H1 (cell line): Measurements from ENCODE around the gene TMEM181. TPM values are rescaled to one million over a fixed set of nuclear protein-coding genes. Genes with fewer than 3 reads are reported as not detected.

Experiments
- CTCF ChIA-PET: fragments of 300-600 bp; sonication (Branson Sonifier 250); formaldehyde crosslinking; loops from one replicate; lab custom pipeline; 2021; ENCODE audit not compliant: partially characterized antibody; lab: Charles Lee
- POLR2A ChIA-PET: fragments of 300-600 bp; sonication (Branson Sonifier 250); formaldehyde crosslinking; loops from one replicate; lab custom pipeline; 2021; ENCODE audit warnings: inconsistent platforms; ENCODE audit not compliant: partially characterized antibody; lab: Charles Lee
- DNase-seq, 2 experiments: peaks; one replicate each; pipeline versions ENCODE4 v3.0.0 to v3.0.0-alpha.2; 2010 to 2022; ENCODE audit warnings: low spot score in 2 of 2, low read depth in 1 of 2, mixed read lengths in 1 of 2
- FAIRE-seq: peaks from 2 replicates; lab custom pipeline; 2011; peaks lifted over from hg19 to GRCh38; lab: Jason Lieb, UNC
- H2AFZ ChIP-seq: 2 replicates; pipeline ENCODE4 v1.8.1; 2012; ENCODE audit warnings: low read length, inconsistent platforms
- H2AK5ac ChIP-seq: 2 replicates; pipeline ENCODE4 v1.6.1; 2013; ENCODE audit warnings: low read depth, low read length
- H2BK120ac ChIP-seq: replicated peaks from 2 replicates; pipeline ENCODE3; 2013; ENCODE audit warnings: low read depth, low read length, inconsistent platforms
- H2BK12ac ChIP-seq: 2 replicates; pipeline ENCODE4 v1.6.1; 2013; ENCODE audit warnings: low read depth, low read length
- H2BK15ac ChIP-seq: 2 replicates; pipeline ENCODE4 v1.6.1; 2013; ENCODE audit warnings: low read length
- H2BK20ac ChIP-seq: 2 replicates; pipeline ENCODE4 v1.6.1; 2013; ENCODE audit warnings: low read length
- H2BK5ac ChIP-seq: 2 replicates; pipeline ENCODE4 v1.6.1; 2013; ENCODE audit warnings: low read depth, low read length
- H3K14ac ChIP-seq: 2 replicates; pipeline ENCODE4 v1.6.1; 2013; ENCODE audit warnings: inconsistent platforms; ENCODE audit not compliant: insufficient read length
- H3K18ac ChIP-seq: 2 replicates; pipeline ENCODE4 v1.6.1; 2013; ENCODE audit warnings: low read length; ENCODE audit errors: extremely low read depth
- H3K23ac ChIP-seq: 2 replicates; pipeline ENCODE4 v1.6.1; 2013; ENCODE audit warnings: inconsistent platforms; ENCODE audit not compliant: insufficient read length
- H3K23me2 ChIP-seq: 2 replicates; pipeline ENCODE4 v1.6.1; 2013; ENCODE audit warnings: low read depth, low read length
- H3K27ac ChIP-seq: 2 replicates; pipeline ENCODE4 v1.6.1; 2011; ENCODE audit warnings: low read depth, low read length, inconsistent platforms
- H3K27me3 ChIP-seq, 4 experiments: replicated peaks in 1 of 4; 1 replicate in 1 of 4; 2 replicates in 3 of 4; pipeline versions ENCODE4 v1.6.1 to v1.8.1; 2011 to 2013; ENCODE audit warnings: low read length in 3 of 4, mild to moderate bottlenecking in 3 of 4, inconsistent platforms in 2 of 4, mixed read lengths in 2 of 4, moderate library complexity in 1 of 4; ENCODE audit not compliant: control insufficient read depth in 3 of 4, insufficient read depth in 3 of 4; ENCODE audit errors: extremely low read depth in 1 of 4
- H3K36me3 ChIP-seq, 4 experiments: 2 replicates each; pipeline versions ENCODE4 v1.6.1 to v1.8.1; 2011 to 2013; ENCODE audit warnings: mild to moderate bottlenecking in 4 of 4, low read length in 3 of 4, moderate library complexity in 2 of 4, control low read depth in 1 of 4, inconsistent platforms in 1 of 4; ENCODE audit not compliant: insufficient read depth in 4 of 4, control insufficient read depth in 2 of 4
- H3K4ac ChIP-seq: replicated peaks from 2 replicates; pipeline ENCODE3; 2013; ENCODE audit warnings: low read length, low read depth, mixed read lengths, inconsistent platforms; ENCODE audit not compliant: insufficient read length
- H3K4me1 ChIP-seq, 4 experiments: replicated peaks in 1 of 4; 1 replicate in 1 of 4; 2 replicates in 3 of 4; pipeline versions ENCODE4 v1.6.1 to v1.8.1; 2011 to 2013; ENCODE audit warnings: low read length in 3 of 4, inconsistent platforms in 2 of 4, mixed read lengths in 1 of 4; ENCODE audit not compliant: insufficient read depth in 4 of 4, control insufficient read depth in 3 of 4
- H3K4me2 ChIP-seq, 2 experiments: 2 replicates each; pipeline versions ENCODE4 v1.6.1 to v1.8.1; 2011 to 2013; ENCODE audit warnings: low read depth in 2 of 2, low read length in 2 of 2, control low read depth in 1 of 2, inconsistent platforms in 1 of 2, mild to moderate bottlenecking in 1 of 2; ENCODE audit not compliant: insufficient read depth in 1 of 2
- H3K4me3 ChIP-seq, 4 experiments: fragments of 200-600, 300-600 bp in 1 of 4; sonication (generic), shearing (Covaris generic), sonication (Bioruptor Twin) in 1 of 4; 2 replicates each; pipeline versions ENCODE4 v1.5.1 to v1.8.1; 2011 to 2016; ENCODE audit warnings: low read length in 4 of 4, low read depth in 3 of 4, control low read depth in 2 of 4, inconsistent platforms in 2 of 4, mild to moderate bottlenecking in 2 of 4, mixed read lengths in 1 of 4, moderate library complexity in 1 of 4; ENCODE audit not compliant: insufficient read depth in 2 of 4; ENCODE audit errors: extremely low read depth in 1 of 4
- H3K56ac ChIP-seq: replicated peaks from 2 replicates; pipeline ENCODE3; 2013; ENCODE audit warnings: low read depth, mild to moderate bottlenecking, mixed read lengths, low read length, inconsistent platforms; ENCODE audit not compliant: insufficient read length
- H3K79me1 ChIP-seq: 2 replicates; pipeline ENCODE4 v1.6.1; 2013; ENCODE audit warnings: low read depth, low read length, control low read depth
- H3K79me2 ChIP-seq, 2 experiments: 2 replicates each; pipeline versions ENCODE4 v1.6.1 to v1.8.1; 2012 to 2013; ENCODE audit warnings: low read length in 2 of 2, mild to moderate bottlenecking in 2 of 2, inconsistent platforms in 1 of 2; ENCODE audit not compliant: insufficient read depth in 2 of 2, control insufficient read depth in 1 of 2
- H3K9ac ChIP-seq, 4 experiments: replicated peaks in 1 of 4; 1 replicate in 1 of 4; 2 replicates in 3 of 4; pipeline versions ENCODE4 v1.6.1 to v1.8.1; 2011 to 2013; ENCODE audit warnings: low read depth in 3 of 4, low read length in 3 of 4, control low read depth in 2 of 4, mild to moderate bottlenecking in 2 of 4, moderate library complexity in 2 of 4, inconsistent platforms in 1 of 4; ENCODE audit errors: extremely low read depth in 1 of 4
- H3K9me3 ChIP-seq, 2 experiments: 2 replicates each; pipeline versions ENCODE4 v1.6.1 to v1.8.1; 2012 to 2013; ENCODE audit warnings: mild to moderate bottlenecking in 2 of 2, moderate library complexity in 2 of 2, control low read depth in 1 of 2, inconsistent platforms in 1 of 2, low read depth in 1 of 2, low read length in 1 of 2, mixed read lengths in 1 of 2; ENCODE audit not compliant: insufficient read depth in 2 of 2
- H4K20me1 ChIP-seq, 2 experiments: replicated peaks in 1 of 2; 2 replicates each; pipeline versions ENCODE3 to v1.8.1; 2011 to 2013; ENCODE audit warnings: inconsistent platforms in 2 of 2, low read length in 2 of 2, mild to moderate bottlenecking in 1 of 2; ENCODE audit not compliant: insufficient read depth in 2 of 2, control insufficient read depth in 1 of 2
- H4K5ac ChIP-seq: 2 replicates; pipeline ENCODE4 v1.6.1; 2013; ENCODE audit warnings: low read length, low read depth, mixed read lengths, inconsistent platforms; ENCODE audit not compliant: insufficient read length
- H4K8ac ChIP-seq: 2 replicates; pipeline ENCODE4 v1.8.0; 2013; ENCODE audit warnings: mild to moderate bottlenecking, moderate library complexity, low read length, inconsistent platforms; ENCODE audit not compliant: insufficient read depth; ENCODE audit errors: extremely low read depth
- H4K91ac ChIP-seq: replicated peaks from 2 replicates; pipeline ENCODE3; 2013; ENCODE audit warnings: low read length, mixed read lengths, inconsistent platforms; ENCODE audit not compliant: insufficient read length
- CBX5 ChIP-seq: fragments of 300-800, 300-1000 bp; sonication (generic); IDR thresholded peaks from 2 replicates; pipeline ENCODE4 v1.7.1; 2016; ENCODE audit warnings: antibody characterized with exemption, low read length, low read depth
- CEBPB ChIP-seq: IDR thresholded peaks from 2 replicates; pipeline ENCODE4 v1.6.1; 2012; ENCODE audit warnings: low read depth, low read length
- CTBP2 ChIP-seq: IDR thresholded peaks from 2 replicates; pipeline ENCODE4 v1.7.0; 2011; ENCODE audit warnings: borderline replicate concordance, mild to moderate bottlenecking, moderate library complexity, mixed read lengths, low read length; ENCODE audit not compliant: insufficient read depth, insufficient read length
- EGR1 ChIP-seq: IDR thresholded peaks from 2 replicates; pipeline ENCODE4 v1.6.1; 2011; ENCODE audit warnings: low read depth, low read length, borderline replicate concordance
- GABPA ChIP-seq: IDR thresholded peaks from 2 replicates; pipeline ENCODE4 v1.6.1; 2011; ENCODE audit warnings: mild to moderate bottlenecking, low read length, moderate library complexity, borderline replicate concordance; ENCODE audit not compliant: insufficient read depth
- JUN ChIP-seq: IDR thresholded peaks from 2 replicates; pipeline ENCODE4 v1.6.1; 2011; ENCODE audit warnings: low read depth, mild to moderate bottlenecking, improper control_type of control experiment, low read length
- NRF1 ChIP-seq: IDR thresholded peaks from 2 replicates; pipeline ENCODE4 v1.6.1; 2011; ENCODE audit warnings: mild to moderate bottlenecking, low read depth, low read length, improper control_type of control experiment
- POLR2A ChIP-seq, 2 experiments: IDR thresholded peaks; 1 replicate in 1 of 2; 2 replicates in 1 of 2; pipeline ENCODE4 v1.6.1; 2011; ENCODE audit warnings: low read depth in 2 of 2, low read length in 2 of 2, mild to moderate bottlenecking in 2 of 2; ENCODE audit errors: control extremely low read depth in 1 of 2
- RBBP5 ChIP-seq: IDR thresholded peaks from 2 replicates; pipeline ENCODE4 v1.7.1; 2012; ENCODE audit warnings: low read depth, mild to moderate bottlenecking, inconsistent platforms, low read length, moderate library complexity, borderline replicate concordance
- SIN3A ChIP-seq, 2 experiments: IDR thresholded peaks in 1 of 2; conservative IDR thresholded peaks in 1 of 2; 2 replicates each; pipeline ENCODE4 v1.6.1; 2011 to 2012; ENCODE audit warnings: low read length in 2 of 2, improper control_type of control experiment in 1 of 2, low read depth in 1 of 2, mild to moderate bottlenecking in 1 of 2
- SP2 ChIP-seq: IDR thresholded peaks from 2 replicates; pipeline ENCODE4 v1.6.1; 2012; ENCODE audit warnings: mild to moderate bottlenecking, low read length, inconsistent platforms
- SRF ChIP-seq: IDR thresholded peaks from 2 replicates; pipeline ENCODE4 v1.6.1; 2011; ENCODE audit warnings: mild to moderate bottlenecking, low read depth, low read length, moderate library complexity
- ZNF274 ChIP-seq: IDR thresholded peaks from 2 replicates; pipeline ENCODE4 v1.7.0; 2012; ENCODE audit warnings: low read length, borderline replicate concordance; ENCODE audit errors: extremely low read depth
- WGBS, 2 experiments: shearing (Covaris generic) in 1 of 2; methylation state at CpG; one replicate each; pipeline versions ENCODE4 v1.1.6 to v1.1.7; 2013 to 2015; ENCODE audit warnings: low lambda C conversion rate in 2 of 2, mixed read lengths in 2 of 2, inconsistent platforms in 1 of 2, low coverage in 1 of 2, missing lambda C conversion rate in 1 of 2; ENCODE audit not compliant: insufficient replicate concordance in 2 of 2, insufficient coverage in 1 of 2, insufficient read length in 1 of 2; ENCODE audit errors: extremely low coverage in 1 of 2, missing lambda C conversion rate in 1 of 2; 5-methylcytosine and 5-hydroxymethylcytosine counted together
- polyA plus RNA-seq, 7 experiments: library from polyadenylated mRNA; depleted of rRNA in 3 of 7; stranded (reverse) in 5 of 7; unstranded in 2 of 7; fragments of >200 nt in 5 of 7; fragments of 200-250 nt in 2 of 7; gene quantifications; 1 replicate in 5 of 7; 2 replicates in 1 of 7; 4 replicates in 1 of 7; pipeline versions ENCODE4 v1.2.1 to v1.2.3, GENCODE V29; 2011 to 2013; ENCODE audit warnings: missing spikeins in 2 of 7, mixed read lengths in 2 of 7
- total RNA-seq: library from RNA; stranded (reverse); fragmentation: NEBNext Ultra II Directional; extraction: Animal tissue kit (Norgen Biotek cat#: 25700); gene quantifications from 2 replicates; pipeline ENCODE4 v1.2.1, GENCODE V29; 2021
- TF ChIP-seq, protein P1 (sequence below): IDR thresholded peaks from 2 replicates; pipeline ENCODE4 v1.6.1; 2012; ENCODE audit warnings: inconsistent platforms

TMEM181 gene
- total and polyA plus RNA-seq, 2 of the 8 experiments (the other 6 are each of a cell fraction or from before 2014, with no cell fraction given): 8.6 to 19.0 TPM

DNA sequence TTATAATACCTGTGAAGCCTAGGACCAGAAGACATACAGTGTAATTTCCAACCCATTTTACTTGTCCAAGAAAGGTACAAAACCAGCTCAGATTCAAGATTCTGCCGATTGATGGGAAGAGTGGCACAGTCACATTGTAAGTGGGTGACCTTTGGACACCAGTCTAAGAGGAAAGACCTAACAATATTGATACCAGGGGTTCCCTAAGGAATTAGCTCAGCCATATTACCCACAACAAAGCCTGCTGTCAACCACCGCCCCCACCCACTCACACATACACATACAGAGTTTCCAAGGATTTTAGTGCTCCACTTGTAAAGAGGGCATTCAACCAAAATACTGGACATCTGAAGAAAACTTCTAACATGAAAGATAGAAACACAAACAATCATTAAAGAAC, 27.9 kb upstream of the TMEM181 start:
- CTCF ChIA-PET: interaction anchor here (1.6 to 1.8 kb wide), 2 partner anchors 13 to 18 kb away, joined by 3 to 7 read pairs; no protein-coding TSS in a partner anchor
- H3K79me2 ChIP-seq: no peaks in the 10 kb centered on the region
- POLR2A ChIA-PET: no interaction called here
- no peak overlapping the region for H2BK120ac ChIP-seq
- H3K9me3 ChIP-seq: no peaks in the 10 kb centered on the region; a peak in 1 of 4 replicates
- H4K5ac ChIP-seq: no peak overlapping the region
- H2AK5ac ChIP-seq: no peak overlapping the region
- no peaks in the 10 kb centered on the region for H3K36me3 ChIP-seq
- FAIRE-seq (no peak), DNase-seq (no peak)
- H3K4me1 ChIP-seq: peaks cover 0 to 3% (median 0%) of the 10 kb centered on the region in 4 experiments; a peak in 1 of 7 replicates
- H2BK20ac ChIP-seq: no peak overlapping the region
- no peaks in the 10 kb centered on the region; the same call in 1 of the 2 replicates for H3K23me2 ChIP-seq
- 86% methylated on average over 2 of the region's 2 CpGs; no CpG with 5 or more reads in 1 of the 2 experiments for WGBS, 2 experiments
- H3K79me1 ChIP-seq: no peaks in the 10 kb centered on the region
- no peak overlapping the region for H4K8ac ChIP-seq
- no peak overlapping the region for H3K27ac ChIP-seq
- no peak overlapping the region for H3K4ac ChIP-seq
- no peak overlapping the region for H2BK15ac ChIP-seq
- H3K27me3 ChIP-seq: no peaks in the 10 kb centered on the region; a peak in 2 of 7 replicates
- H3K9ac ChIP-seq: no peak overlapping the region
- no peak overlapping the region for H2AFZ ChIP-seq
- no peak overlapping the region for H2BK5ac ChIP-seq
- no peaks in the 10 kb centered on the region for H4K20me1 ChIP-seq
- H3K18ac ChIP-seq: no peak overlapping the region
- H3K56ac ChIP-seq: no peak overlapping the region
- no peak overlapping the region for H3K4me2 ChIP-seq
- H3K4me3 ChIP-seq: no peak overlapping the region
- no peak overlapping the region for H3K14ac ChIP-seq
- H2BK12ac ChIP-seq: no peak overlapping the region
- no peak overlapping the region for H3K23ac ChIP-seq
- H4K91ac ChIP-seq: no peak overlapping the region
- TF ChIP-seq SP2 (no peak), RBBP5 (no peak), SIN3A (conservative IDR thresholded peaks at IDR 0.05 in 1 of 2, IDR thresholded peaks at IDR 0.05 in 1 of 2; ENCODE audit: low read depth in 1 of 2, low read length in 2 of 2) (no peak), CEBPB (no peak), GABPA (no peak), CBX5 (no peak), ZNF274 (no peak), CTBP2 (no peak), JUN (no peak), POLR2A (IDR thresholded peaks at IDR 0.05; ENCODE audit: control extremely low read depth in 1 of 2, low read depth in 2 of 2, low read length in 2 of 2) (no peak), SRF (no peak), EGR1 (no peak), NRF1 (no peak)
- TF ChIP-seq, protein P1, sequence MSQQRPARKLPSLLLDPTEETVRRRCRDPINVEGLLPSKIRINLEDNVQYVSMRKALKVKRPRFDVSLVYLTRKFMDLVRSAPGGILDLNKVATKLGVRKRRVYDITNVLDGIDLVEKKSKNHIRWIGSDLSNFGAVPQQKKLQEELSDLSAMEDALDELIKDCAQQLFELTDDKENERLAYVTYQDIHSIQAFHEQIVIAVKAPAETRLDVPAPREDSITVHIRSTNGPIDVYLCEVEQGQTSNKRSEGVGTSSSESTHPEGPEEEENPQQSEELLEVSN: no peak
